Measurements from ENCODE around the gene RDH16. TPM values are rescaled to one million over a fixed set of nuclear protein-coding genes. Genes with fewer than 3 reads are reported as not detected.

The RDH16 gene
- total and polyA plus RNA-seq, 2 donors (not counting 3 experiments of a cell fraction or from before 2014, with no cell fraction given) = 0.08 to 0.29 TPM

GRCh38 chr12:56916296-56916995 lies 41.0 kb downstream of the RDH16 start:
- H3K4me1 ChIP-seq (ENCODE audit: control insufficient read depth, extremely low read depth, insufficient read depth, low read length) = no peaks in the 10 kb centered on the region
- no peak overlapping the region for H3K9ac ChIP-seq (replicated peaks; ENCODE audit: extremely low read depth, insufficient read depth, low read length)
- H3K9me3 ChIP-seq (replicated peaks; ENCODE audit: control insufficient read depth, insufficient read depth, low read length) = no peaks in the 10 kb centered on the region
- no peak for TF ChIP-seq POLR2AphosphoS5 (IDR thresholded peaks at IDR 0.05; ENCODE audit: insufficient read depth, low read depth, low read length)
- TF ChIP-seq EZH2 (IDR thresholded peaks at IDR 0.05; ENCODE audit: borderline replicate concordance, low read depth, low read length, severe bottlenecking) = no peak
- TF ChIP-seq MAX (IDR thresholded peaks at IDR 0.05; ENCODE audit: insufficient read depth, insufficient read length) = no peak
- no peak for TF ChIP-seq MYC (IDR thresholded peaks at IDR 0.05; ENCODE audit: low read depth, low read length)
- no peak for TF ChIP-seq GATA2 (IDR thresholded peaks at IDR 0.05; ENCODE audit: insufficient read depth, insufficient read length, low read depth, low read length)
- no peak for TF ChIP-seq POLR2A (IDR thresholded peaks at IDR 0.05; ENCODE audit: low read depth, low read length)
- TF ChIP-seq CTCF (IDR thresholded peaks at IDR 0.05; ENCODE audit: extremely low read depth in 1 of 2, insufficient read depth in 1 of 2, low read depth in 1 of 2, low read length in 2 of 2) = no peak
- no peak for TF ChIP-seq FOS (IDR thresholded peaks at IDR 0.05; ENCODE audit: borderline replicate concordance, insufficient read depth, low read length)
- TF ChIP-seq JUN (IDR thresholded peaks at IDR 0.05; ENCODE audit: borderline replicate concordance, insufficient read depth, insufficient read length, low read depth) = no peak
- no peak overlapping the region for H3K4me2 ChIP-seq (ENCODE audit: insufficient read depth, low read length)
- FAIRE-seq (no peak), DNase-seq (ENCODE audit: low read depth, low spot score) (no peak)
- H4K20me1 ChIP-seq (replicated peaks; ENCODE audit: control insufficient read depth, extremely low read depth, insufficient read depth, low read length) = no peaks in the 10 kb centered on the region
- ChIA-PET CTCF (interaction anchor here (1.6 kb wide), 1 partner anchor 8 kb away, joined by 3 read pairs; no protein-coding TSS in a partner anchor), POLR2A (no interaction called here)
- no peaks in the 10 kb centered on the region for H3K9me1 ChIP-seq (replicated peaks; ENCODE audit: control insufficient read depth, extremely low read depth, insufficient read depth, low read length)
- no TSS peak for BruUV-seq (replicated peaks)
- no peak overlapping the region for H3K4me3 ChIP-seq (replicated peaks in 1 of 3; ENCODE audit: insufficient read depth in 1 of 3, low read depth in 1 of 3, low read length in 3 of 3)
- intact Hi-C loops (cut with micrococcal nuclease) = no loop called here
- H2AFZ ChIP-seq (ENCODE audit: low read depth, low read length) = no peak overlapping the region
- H3K27ac ChIP-seq (ENCODE audit: insufficient read depth, low read depth, low read length) = no peak overlapping the region
- dilution Hi-C loops (cut with MboI; ENCODE audit: extremely low pct_ligation_motif_present, low sequenced_read_pairs) = no loop called here
- peaks cover 4 to 5% of the 10 kb centered on the region in 2 experiments for H3K27me3 ChIP-seq (ENCODE audit: control insufficient read depth in 2 of 2, insufficient read depth in 2 of 2, low read length in 2 of 2)
- no peaks in the 10 kb centered on the region for H3K79me2 ChIP-seq (ENCODE audit: control insufficient read depth, insufficient read depth, low read length)
- H3K36me3 ChIP-seq (ENCODE audit: control insufficient read depth in 2 of 2, extremely low read depth in 1 of 2, insufficient read depth in 2 of 2, low read length in 2 of 2) = no peaks in the 10 kb centered on the region
